ENCODE results near the gene BPHL.
"Not testable (repeated sequence)": the region's sequence is repeated elsewhere in the genome, so short reads cannot be mapped to it uniquely, and the experiment has no call there.

The BPHL gene

GRCh38 chr6:3173636-3174089, 55.2 kb downstream of the BPHL start:
- not testable (repeated sequence) for H3K27me3 ChIP-seq (ENCODE audit: control insufficient read depth in 2 of 2, insufficient read depth in 2 of 2, low read length in 2 of 2); H3K9me3 ChIP-seq (ENCODE audit: control insufficient read depth in 2 of 2, low read length in 2 of 2); H3K4me1 ChIP-seq (ENCODE audit: control insufficient read depth in 2 of 2, insufficient read depth in 2 of 2, low read length in 2 of 2); H3K9ac ChIP-seq (ENCODE audit: low read depth in 1 of 2, low read length in 2 of 2); H3K27ac ChIP-seq (ENCODE audit: low read depth in 2 of 2, low read length in 2 of 2); H3K36me3 ChIP-seq (ENCODE audit: control insufficient read depth in 2 of 2, insufficient read depth in 2 of 2, low read length in 2 of 2); H3K4me3 ChIP-seq (ENCODE audit: low read length in 2 of 2)

DNA sequence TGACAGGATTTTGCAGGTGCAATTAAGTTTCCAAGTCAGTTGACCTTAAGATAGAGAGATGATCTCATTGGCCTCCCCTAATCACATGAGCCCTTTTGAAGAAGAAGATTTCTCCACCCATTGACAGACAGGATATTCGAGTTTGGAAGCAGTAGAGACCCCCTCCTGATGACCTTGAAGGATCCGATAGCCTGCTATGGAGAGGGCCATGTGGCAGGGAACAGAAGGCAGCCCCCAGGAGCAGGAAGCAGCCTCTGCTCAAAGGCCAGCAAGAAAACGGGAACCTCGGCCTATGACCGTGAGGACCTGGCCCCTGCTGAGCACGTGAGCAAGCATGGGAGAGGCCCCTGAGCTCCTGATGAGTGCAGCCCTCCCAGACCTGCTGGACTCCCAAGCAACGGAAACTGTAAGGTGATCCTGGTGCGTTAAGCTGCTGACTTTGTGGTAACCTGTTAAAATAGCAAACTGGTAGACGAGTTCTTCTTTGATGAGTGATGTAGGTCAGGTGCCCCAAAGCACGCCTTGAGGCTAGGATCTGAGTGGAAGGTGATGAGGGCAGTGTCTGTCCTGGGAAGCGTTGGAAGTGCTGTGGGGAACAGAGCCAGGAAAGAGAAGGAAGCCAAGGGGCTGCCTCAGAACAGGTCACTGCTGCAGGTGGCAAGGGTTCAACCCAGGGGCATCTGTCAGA, 57.3 kb downstream of the BPHL start:
- Histone ChIP-seq H3K9ac (ENCODE audit: low read depth in 1 of 2, low read length in 2 of 2) (no peak overlapping the region), H3K4me3 (ENCODE audit: low read length in 2 of 2) (no peak overlapping the region), H3K27me3 (ENCODE audit: control insufficient read depth in 2 of 2, insufficient read depth in 2 of 2, low read length in 2 of 2) (no peaks in the 10 kb centered on the region), H3K27ac (ENCODE audit: low read depth in 2 of 2, low read length in 2 of 2) (no peak overlapping the region), H3K9me3 (ENCODE audit: control insufficient read depth in 2 of 2, low read length in 2 of 2) (no peaks in the 10 kb centered on the region), H3K36me3 (ENCODE audit: control insufficient read depth in 2 of 2, insufficient read depth in 2 of 2, low read length in 2 of 2) (no peaks in the 10 kb centered on the region), H3K4me1 (ENCODE audit: control insufficient read depth in 2 of 2, insufficient read depth in 2 of 2, low read length in 2 of 2) (no peaks in the 10 kb centered on the region)

GRCh38 chr6:3176562-3177355, 58.2 kb downstream of the BPHL start:
- Histone ChIP-seq H3K27ac (ENCODE audit: low read depth in 2 of 2, low read length in 2 of 2) (no peak overlapping the region), H3K27me3 (ENCODE audit: control insufficient read depth in 2 of 2, insufficient read depth in 2 of 2, low read length in 2 of 2) (peaks cover 0 to 2% of the 10 kb centered on the region in 2 donors), H3K4me1 (ENCODE audit: control insufficient read depth in 2 of 2, insufficient read depth in 2 of 2, low read length in 2 of 2) (no peaks in the 10 kb centered on the region), H3K9ac (ENCODE audit: low read depth in 1 of 2, low read length in 2 of 2) (no peak overlapping the region), H3K36me3 (ENCODE audit: control insufficient read depth in 2 of 2, insufficient read depth in 2 of 2, low read length in 2 of 2) (no peaks in the 10 kb centered on the region), H3K9me3 (ENCODE audit: control insufficient read depth in 2 of 2, low read length in 2 of 2) (no peaks in the 10 kb centered on the region), H3K4me3 (ENCODE audit: low read length in 2 of 2) (no peak overlapping the region)

GRCh38 chr6:3178666-3179065, 60.2 kb downstream of the BPHL start:
- H3K9me3 ChIP-seq (ENCODE audit: control insufficient read depth in 2 of 2, low read length in 2 of 2); H3K27ac ChIP-seq (ENCODE audit: low read depth in 2 of 2, low read length in 2 of 2); H3K4me1 ChIP-seq (ENCODE audit: control insufficient read depth in 2 of 2, insufficient read depth in 2 of 2, low read length in 2 of 2); H3K27me3 ChIP-seq (ENCODE audit: control insufficient read depth in 2 of 2, insufficient read depth in 2 of 2, low read length in 2 of 2); H3K9ac ChIP-seq (ENCODE audit: low read depth in 1 of 2, low read length in 2 of 2); H3K4me3 ChIP-seq (ENCODE audit: low read length in 2 of 2); H3K36me3 ChIP-seq (ENCODE audit: control insufficient read depth in 2 of 2, insufficient read depth in 2 of 2, low read length in 2 of 2): not testable (repeated sequence)

DNA sequence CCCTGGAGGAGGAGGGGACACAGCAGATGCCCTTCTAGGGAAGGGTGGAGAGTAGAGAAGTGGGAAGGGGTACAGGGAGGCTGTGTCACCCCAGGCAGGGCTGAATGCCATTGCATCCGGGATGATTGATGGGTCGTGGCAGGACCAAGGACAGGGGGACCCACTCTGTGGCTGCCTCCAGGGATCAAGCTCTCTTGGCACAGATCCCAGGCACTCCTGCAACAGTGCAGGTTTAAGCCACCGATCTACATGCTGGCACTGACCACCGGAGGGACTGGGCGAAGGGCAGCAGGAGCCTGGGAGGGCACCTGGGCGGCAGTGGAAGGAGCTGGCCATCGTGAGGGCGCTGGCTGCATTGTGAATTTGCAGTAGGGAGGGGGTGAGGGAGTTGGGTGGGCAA, 61.4 kb downstream of the BPHL start:
- H3K27ac ChIP-seq (ENCODE audit: low read depth in 2 of 2, low read length in 2 of 2); H3K9me3 ChIP-seq (ENCODE audit: control insufficient read depth in 2 of 2, low read length in 2 of 2); H3K4me3 ChIP-seq (ENCODE audit: low read length in 2 of 2); H3K9ac ChIP-seq (ENCODE audit: low read depth in 1 of 2, low read length in 2 of 2); H3K36me3 ChIP-seq (ENCODE audit: control insufficient read depth in 2 of 2, insufficient read depth in 2 of 2, low read length in 2 of 2); H3K4me1 ChIP-seq (ENCODE audit: control insufficient read depth in 2 of 2, insufficient read depth in 2 of 2, low read length in 2 of 2); H3K27me3 ChIP-seq (ENCODE audit: control insufficient read depth in 2 of 2, insufficient read depth in 2 of 2, low read length in 2 of 2): not testable (repeated sequence)

- Histone ChIP-seq H3K4me1 (ENCODE audit: control insufficient read depth in 2 of 2, insufficient read depth in 2 of 2, low read length in 2 of 2) (no peaks in the 10 kb centered on the region), H3K9me3 (ENCODE audit: control insufficient read depth in 2 of 2, low read length in 2 of 2) (no peaks in the 10 kb centered on the region)
Observed at GRCh38 chr6:3181105-3181504, 62.6 kb downstream of the BPHL start.

DNA sequence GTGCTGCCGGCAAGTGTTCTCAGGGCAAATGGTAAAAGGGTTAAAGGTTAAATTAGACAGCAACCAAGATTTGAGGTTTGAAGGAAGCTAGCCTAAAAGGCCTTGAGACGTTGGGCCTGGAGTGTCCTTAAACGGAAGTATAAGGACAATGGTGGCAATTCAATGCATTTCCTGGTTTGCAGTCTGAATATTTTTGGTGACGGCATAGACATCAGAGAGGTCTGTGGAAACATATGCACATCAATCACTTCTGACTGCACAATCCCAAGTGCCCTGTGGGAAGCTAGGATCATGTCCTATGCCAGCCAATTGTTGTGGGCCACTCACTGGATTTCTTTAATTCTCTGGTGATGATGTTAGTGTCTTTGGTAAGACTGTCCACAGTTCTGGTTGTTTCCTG, 64.6 kb downstream of the BPHL start:
- peaks cover 2 to 5% of the 10 kb centered on the region in 2 donors for H3K27me3 ChIP-seq (ENCODE audit: control insufficient read depth in 2 of 2, insufficient read depth in 2 of 2, low read length in 2 of 2)
- H3K9ac ChIP-seq (ENCODE audit: low read depth in 1 of 2, low read length in 2 of 2), result no peak overlapping the region
- no peak overlapping the region for H3K27ac ChIP-seq (ENCODE audit: low read depth in 2 of 2, low read length in 2 of 2)
- H3K36me3 ChIP-seq (ENCODE audit: control insufficient read depth in 2 of 2, insufficient read depth in 2 of 2, low read length in 2 of 2), result no peaks in the 10 kb centered on the region
- H3K4me3 ChIP-seq (ENCODE audit: low read length in 2 of 2), result no peak overlapping the region
- H3K4me1 ChIP-seq (ENCODE audit: control insufficient read depth in 2 of 2, insufficient read depth in 2 of 2, low read length in 2 of 2), result no peaks in the 10 kb centered on the region
- H3K9me3 ChIP-seq (ENCODE audit: control insufficient read depth in 2 of 2, low read length in 2 of 2), result no peaks in the 10 kb centered on the region

More at GRCh38 chr6:3181105-3181504, 62.6 kb downstream of the BPHL start:
- no peak overlapping the region for H3K9ac ChIP-seq (ENCODE audit: low read depth in 1 of 2, low read length in 2 of 2)
- H3K4me3 ChIP-seq (ENCODE audit: low read length in 2 of 2), result no peak overlapping the region
- H3K27me3 ChIP-seq (ENCODE audit: control insufficient read depth in 2 of 2, insufficient read depth in 2 of 2, low read length in 2 of 2), result peaks cover 0 to 2% of the 10 kb centered on the region in 2 donors
- H3K27ac ChIP-seq (ENCODE audit: low read depth in 2 of 2, low read length in 2 of 2), result no peak overlapping the region
- H3K36me3 ChIP-seq (ENCODE audit: control insufficient read depth in 2 of 2, insufficient read depth in 2 of 2, low read length in 2 of 2), result no peaks in the 10 kb centered on the region

DNA sequence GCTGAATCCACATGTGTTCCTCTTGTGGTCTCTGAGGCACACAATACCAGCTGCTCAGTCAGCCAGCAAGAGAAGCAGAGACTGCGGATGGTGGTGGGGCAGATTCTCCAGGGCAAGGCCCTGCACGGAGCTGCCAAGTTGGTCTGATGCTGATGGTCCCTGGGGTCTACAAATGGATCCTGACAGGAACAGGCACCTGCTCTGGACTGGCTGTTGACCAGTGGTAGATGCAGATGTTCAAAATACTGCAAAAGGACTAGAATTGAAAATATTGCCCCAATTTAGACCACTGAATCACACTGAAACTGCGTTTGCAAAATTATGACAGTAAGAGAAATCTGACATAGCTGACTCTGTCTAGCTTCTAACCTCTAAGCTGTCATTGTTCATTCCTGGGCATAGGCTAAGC, 68.5 kb downstream of the BPHL start:
- Histone ChIP-seq H3K9ac (ENCODE audit: low read depth in 1 of 2, low read length in 2 of 2) (no peak overlapping the region), H3K9me3 (ENCODE audit: control insufficient read depth in 2 of 2, low read length in 2 of 2) (no peaks in the 10 kb centered on the region), H3K4me1 (ENCODE audit: control insufficient read depth in 2 of 2, insufficient read depth in 2 of 2, low read length in 2 of 2) (no peaks in the 10 kb centered on the region), H3K4me3 (ENCODE audit: low read length in 2 of 2) (no peak overlapping the region), H3K27me3 (ENCODE audit: control insufficient read depth in 2 of 2, insufficient read depth in 2 of 2, low read length in 2 of 2) (peaks cover 0 to 5% of the 10 kb centered on the region in 2 donors), H3K27ac (ENCODE audit: low read depth in 2 of 2, low read length in 2 of 2) (no peak overlapping the region), H3K36me3 (ENCODE audit: control insufficient read depth in 2 of 2, insufficient read depth in 2 of 2, low read length in 2 of 2) (no peaks in the 10 kb centered on the region)

DNA sequence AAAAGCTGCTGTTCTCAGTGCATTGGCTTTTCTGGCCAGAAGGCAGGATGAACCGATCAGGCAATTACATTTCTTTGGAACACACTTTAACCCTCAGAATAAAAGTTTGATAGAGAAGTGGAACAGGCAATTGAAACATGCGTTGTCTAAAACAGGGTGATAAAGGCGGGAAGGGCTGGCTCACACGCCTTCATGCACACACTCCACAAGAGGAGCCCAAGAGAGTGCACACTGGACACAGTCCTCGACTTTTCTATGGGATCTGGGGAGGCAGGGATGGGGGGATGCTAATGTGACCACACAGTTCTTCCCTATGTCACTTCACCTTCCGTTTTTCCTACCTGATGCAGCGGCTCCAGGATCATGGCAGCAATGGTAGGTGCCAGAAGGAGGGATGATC, 69.8 kb downstream of the BPHL start:
- no peaks in the 10 kb centered on the region for H3K4me1 ChIP-seq (ENCODE audit: control insufficient read depth in 2 of 2, insufficient read depth in 2 of 2, low read length in 2 of 2)

DNA sequence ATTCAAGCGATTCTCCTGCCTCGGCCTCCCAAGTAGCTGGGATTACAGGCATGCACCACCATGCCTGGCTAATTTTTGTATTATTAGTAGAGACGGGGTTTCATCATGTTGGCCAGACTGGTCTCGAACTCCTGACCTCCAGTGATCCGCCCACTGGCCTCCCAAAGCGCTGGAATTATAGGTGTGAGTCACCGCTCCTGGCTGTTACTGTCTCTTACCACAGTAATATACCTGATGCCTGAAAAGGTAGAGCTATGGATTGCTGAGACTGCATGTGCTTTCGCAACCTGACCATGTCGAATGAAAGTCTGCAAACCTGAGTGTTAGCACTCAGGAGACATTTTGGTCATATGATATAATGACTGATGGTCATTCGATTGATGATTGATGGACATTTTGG, 70.7 kb downstream of the BPHL start:
- H3K36me3 ChIP-seq (ENCODE audit: control insufficient read depth in 2 of 2, insufficient read depth in 2 of 2, low read length in 2 of 2); H3K27ac ChIP-seq (ENCODE audit: low read depth in 2 of 2, low read length in 2 of 2); H3K4me1 ChIP-seq (ENCODE audit: control insufficient read depth in 2 of 2, insufficient read depth in 2 of 2, low read length in 2 of 2); H3K9me3 ChIP-seq (ENCODE audit: control insufficient read depth in 2 of 2, low read length in 2 of 2); H3K27me3 ChIP-seq (ENCODE audit: control insufficient read depth in 2 of 2, insufficient read depth in 2 of 2, low read length in 2 of 2); H3K9ac ChIP-seq (ENCODE audit: low read depth in 1 of 2, low read length in 2 of 2); H3K4me3 ChIP-seq (ENCODE audit: low read length in 2 of 2): not testable (repeated sequence)

More for the DNA sequence above, 69.8 kb downstream of the BPHL start:
- H3K27me3 ChIP-seq (ENCODE audit: control insufficient read depth in 2 of 2, insufficient read depth in 2 of 2, low read length in 2 of 2), result peaks cover 0 to 5% of the 10 kb centered on the region in 2 donors
- no peak overlapping the region for H3K4me3 ChIP-seq (ENCODE audit: low read length in 2 of 2)
- no peak overlapping the region for H3K27ac ChIP-seq (ENCODE audit: low read depth in 2 of 2, low read length in 2 of 2)
- H3K9me3 ChIP-seq (ENCODE audit: control insufficient read depth in 2 of 2, low read length in 2 of 2), result no peaks in the 10 kb centered on the region
- H3K36me3 ChIP-seq (ENCODE audit: control insufficient read depth in 2 of 2, insufficient read depth in 2 of 2, low read length in 2 of 2), result no peaks in the 10 kb centered on the region
- no peak overlapping the region for H3K9ac ChIP-seq (ENCODE audit: low read depth in 1 of 2, low read length in 2 of 2)

Measured in mucosa of rectum (tissue), 2 donors.